HG03469 (cell line): ENCODE data around the gene PEX26.
"Not testable (repeated sequence)": the region's sequence is repeated elsewhere in the genome, so short reads cannot be mapped to it uniquely, and the experiment has no call there.

ENCODE experiments used
- ATAC-seq: cut with Tn5 transposase; IDR thresholded peaks from one replicate; pipeline ENCODE4 v1.9.1; 2021; ENCODE audit warnings: mild to moderate bottlenecking, moderate library complexity, moderate number of reproducible peaks; ENCODE audit not compliant: unreplicated experiment

PEX26 gene

DNA sequence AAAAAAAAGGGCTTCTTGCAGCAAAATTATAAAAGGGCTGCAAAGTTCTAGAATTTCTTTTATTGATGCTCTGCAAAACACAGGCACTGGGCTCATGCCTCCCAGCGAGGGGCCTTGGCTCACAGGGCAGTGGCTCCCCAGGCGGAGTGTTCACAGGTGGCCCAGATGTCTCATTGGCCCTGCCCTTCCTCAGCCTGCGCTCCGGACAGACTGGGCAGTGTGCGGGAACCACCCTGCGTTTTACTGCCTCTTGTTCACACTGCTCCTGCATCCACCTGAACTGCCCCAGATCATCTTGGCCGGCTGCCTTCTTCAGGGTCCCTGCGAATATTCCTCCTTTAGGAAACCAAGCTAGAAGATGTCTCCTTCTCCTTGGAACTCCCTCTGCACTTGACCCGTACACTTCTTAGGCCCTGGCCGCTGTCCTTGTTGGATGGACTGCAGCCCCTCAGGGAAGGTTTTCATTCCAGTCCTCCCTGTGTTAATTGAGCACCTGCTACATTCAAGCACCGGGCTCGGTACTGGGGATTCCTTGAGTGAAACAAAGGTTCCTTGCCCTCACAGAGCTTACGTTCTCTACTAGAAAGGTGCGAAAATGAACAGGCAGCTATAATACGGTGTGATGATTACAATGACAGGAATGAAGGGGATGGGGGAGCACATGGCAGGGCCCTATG, 37.3 kb downstream of the PEX26 start:
- no peak for ATAC-seq

DNA sequence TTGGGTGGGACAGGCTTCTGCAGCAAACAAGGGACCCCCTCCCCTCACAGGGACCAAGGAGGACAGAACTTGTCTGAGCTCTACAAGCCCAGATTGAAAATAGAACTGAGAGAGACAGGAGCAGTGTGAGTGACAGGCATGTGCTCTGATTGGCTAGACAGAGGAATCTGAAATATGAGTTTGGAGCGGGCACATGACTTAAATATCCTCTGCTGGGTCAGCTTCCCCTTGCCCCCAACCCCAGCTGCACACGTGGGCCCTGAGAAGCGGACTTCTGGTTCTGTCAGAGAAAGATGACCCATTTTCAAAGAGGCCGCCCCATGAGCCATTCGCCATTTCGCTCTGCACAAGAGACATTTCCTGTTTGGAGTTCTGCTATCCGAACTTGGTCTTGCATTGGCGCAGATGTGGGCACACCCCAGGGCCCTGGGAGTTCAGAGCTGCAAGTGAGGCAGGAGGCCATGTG, 38.1 kb downstream of the PEX26 start:
- no peak for ATAC-seq

DNA sequence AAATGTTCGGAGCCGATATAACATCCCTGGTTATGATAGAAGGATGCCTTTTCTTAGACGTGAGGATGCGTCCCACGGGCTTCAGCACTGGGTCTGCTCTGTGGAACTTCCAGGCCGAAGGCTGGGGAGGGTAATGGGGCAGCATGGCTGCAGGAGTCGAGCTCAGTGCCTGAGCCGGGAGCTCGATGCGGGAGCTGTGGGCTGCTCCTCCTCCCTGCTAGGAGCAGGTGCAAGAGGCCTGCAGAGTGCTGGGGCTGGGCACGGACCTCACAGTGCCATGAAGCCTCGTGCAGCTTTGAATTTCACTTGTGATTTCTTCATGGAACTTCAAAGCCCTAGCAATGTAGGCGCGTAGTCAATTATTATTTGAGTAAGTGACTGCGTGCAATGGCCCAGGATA, 38.8 kb downstream of the PEX26 start:
- ATAC-seq, result no peak

DNA sequence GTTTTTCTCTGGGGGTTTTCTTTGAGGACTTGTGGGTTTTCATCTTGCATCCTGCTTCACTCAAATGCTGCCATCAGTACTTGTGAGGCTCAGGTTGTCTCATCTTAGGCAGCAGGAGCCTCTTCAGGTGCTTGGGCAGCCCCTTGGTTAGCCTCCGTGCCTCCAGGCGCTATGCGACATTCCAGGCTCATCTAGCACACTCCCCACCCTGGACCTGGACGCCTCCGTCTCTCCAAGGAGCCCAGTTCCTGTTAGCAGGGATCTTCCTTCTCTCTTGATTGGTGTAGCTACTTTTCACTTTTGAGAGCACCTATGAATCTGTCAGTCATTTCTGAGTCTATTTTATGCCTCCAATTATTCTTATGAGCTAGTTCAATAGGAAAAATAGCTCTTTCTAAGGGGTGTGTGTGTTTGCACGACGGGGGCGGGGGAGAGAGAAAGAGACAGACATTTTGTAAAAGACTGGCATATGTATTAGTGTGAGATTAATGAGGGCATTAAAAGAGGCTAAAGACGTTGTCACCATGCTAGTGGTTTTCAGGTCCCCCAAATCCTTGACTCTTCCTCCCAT, 40.6 kb downstream of the PEX26 start:
- no peak for ATAC-seq

DNA sequence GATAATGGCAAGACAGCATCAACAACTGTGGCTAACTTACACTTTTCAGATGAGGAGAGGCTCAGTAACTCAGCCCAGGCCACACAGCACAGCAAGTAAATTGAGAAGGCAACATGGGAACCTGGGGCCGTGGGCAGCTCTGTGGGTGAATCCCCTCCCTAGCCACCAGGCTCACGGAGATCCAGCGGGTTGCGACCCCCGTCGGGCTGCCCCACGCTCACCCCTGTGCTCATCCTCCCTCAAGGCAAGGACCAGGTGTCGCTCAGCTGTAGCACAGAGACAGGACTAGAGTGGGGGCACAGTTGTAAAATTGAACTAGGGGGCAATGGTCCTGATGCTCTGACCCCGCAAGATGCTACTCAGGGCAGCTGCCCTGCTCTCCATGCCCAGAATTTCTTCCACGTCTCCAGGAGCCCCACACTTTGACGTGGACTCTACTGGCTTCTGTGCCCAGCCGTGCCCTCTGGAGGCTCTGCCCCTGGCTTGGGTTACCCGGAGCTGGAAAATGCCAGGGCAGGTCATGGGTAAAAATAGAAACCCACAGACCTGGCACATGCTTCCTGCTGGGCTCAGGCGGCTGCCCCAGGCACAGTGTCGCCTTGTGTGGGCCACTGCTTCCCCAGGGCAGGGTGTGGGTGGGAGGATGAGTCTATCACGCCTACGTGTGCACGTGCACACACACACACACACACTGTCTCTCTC, 41.8 kb downstream of the PEX26 start:
- no peak for ATAC-seq

DNA sequence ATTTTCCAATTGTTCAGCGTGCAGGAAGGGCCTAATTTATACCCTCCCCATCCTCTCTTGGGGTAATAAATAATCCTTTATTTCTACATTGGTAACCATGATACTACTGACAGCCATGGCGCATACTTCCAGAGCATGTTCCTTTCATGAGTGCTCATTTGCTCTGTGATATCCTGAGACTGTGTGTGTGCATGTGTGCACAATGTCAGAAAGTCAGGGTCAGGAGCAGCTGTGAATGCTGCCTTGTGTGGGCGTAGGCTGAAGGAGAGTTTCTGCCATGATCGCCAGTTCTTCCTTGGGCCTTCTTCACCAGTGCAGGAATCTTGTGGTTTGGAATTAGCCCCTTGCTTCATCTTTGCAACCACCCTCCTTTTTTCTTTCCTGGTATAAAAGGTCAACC, 43.1 kb downstream of the PEX26 start:
- no peak for ATAC-seq

DNA sequence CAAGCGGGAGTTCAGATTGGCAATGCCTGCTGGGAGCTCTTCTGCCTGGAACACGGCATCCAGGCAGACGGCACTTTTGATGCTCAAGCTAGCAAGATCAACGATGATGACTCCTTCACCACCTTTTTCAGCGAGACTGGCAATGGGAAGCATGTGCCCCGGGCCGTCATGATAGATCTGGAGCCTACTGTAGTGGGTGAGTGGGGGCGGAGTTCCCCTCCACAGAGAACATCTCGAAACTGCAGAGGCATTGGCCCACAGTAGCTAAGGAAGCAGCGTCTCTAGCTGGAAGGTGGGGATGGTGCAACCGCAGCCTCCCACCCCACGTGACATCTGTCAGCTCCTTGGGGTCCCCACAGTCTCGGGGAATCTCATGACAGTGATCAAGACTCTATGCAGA, 43.7 kb downstream of the PEX26 start:
- ATAC-seq, result no peak

DNA sequence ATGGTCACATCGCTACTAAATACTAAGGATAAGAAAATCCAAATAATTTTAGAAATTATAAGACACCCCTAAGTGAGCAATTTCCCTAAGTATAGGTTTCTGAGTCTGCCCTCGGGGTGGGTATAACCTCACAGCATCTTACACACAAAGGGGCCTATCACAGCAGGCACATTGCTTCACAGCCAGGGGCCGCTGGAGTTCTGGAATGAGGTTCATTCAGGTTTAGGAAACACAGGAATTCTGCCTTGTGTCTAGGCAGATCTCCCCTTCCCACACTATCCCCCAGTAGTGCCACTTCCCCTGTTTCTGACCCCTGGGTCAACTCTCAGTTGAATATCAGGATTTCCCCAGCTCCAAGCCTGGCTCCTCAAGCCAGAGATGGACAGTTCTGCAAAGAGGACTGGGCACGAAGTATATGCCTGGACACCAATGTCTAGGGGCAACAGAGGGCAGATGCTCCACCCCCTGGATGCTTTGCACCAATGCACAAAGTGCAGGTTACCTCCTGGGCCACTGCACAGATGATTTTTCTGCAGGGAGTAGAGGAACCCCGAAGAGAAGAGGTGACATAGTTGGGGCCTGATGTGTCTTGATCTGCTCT, 44.3 kb downstream of the PEX26 start:
- no peak for ATAC-seq

DNA sequence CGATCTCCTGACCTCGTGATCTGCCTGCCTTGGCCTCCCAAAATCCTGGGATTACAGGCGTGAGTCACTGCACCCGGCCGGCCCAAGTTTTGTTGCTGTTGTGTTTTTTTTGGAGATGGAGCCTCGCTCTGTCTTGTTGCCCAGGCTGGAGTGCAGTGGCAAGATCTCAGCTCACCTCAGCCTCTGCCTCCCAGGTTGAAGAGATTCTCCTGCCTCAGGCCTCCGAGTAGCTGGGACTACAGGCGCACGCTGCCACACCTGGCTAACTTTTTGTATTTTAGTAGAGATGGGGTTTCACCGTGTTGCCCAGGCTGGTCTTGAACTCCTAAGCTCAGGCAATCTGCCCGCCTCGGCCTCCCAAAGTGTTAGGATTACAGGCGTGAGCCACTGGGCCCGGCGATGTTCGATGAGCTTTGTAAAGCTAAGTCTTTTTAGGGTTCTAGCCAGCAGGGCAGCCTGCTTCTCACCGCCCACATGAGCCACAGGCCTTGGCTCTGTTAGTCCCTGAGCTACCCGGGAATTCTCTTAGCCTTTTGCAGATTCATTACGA, 45.8 kb downstream of the PEX26 start:
- not testable (repeated sequence) for ATAC-seq

DNA sequence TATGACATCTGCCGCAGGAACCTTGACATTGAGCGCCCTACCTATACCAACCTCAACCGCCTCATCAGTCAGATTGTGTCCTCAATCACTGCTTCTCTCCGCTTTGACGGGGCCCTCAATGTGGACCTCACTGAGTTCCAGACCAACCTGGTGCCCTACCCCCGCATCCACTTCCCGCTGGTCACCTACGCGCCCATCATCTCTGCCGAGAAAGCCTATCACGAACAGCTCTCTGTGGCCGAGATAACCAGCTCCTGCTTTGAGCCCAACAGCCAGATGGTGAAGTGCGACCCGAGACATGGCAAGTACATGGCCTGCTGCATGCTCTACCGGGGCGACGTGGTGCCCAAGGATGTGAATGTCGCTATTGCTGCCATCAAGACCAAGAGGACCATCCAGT, 48.8 kb downstream of the PEX26 start:
- no peak for ATAC-seq

DNA sequence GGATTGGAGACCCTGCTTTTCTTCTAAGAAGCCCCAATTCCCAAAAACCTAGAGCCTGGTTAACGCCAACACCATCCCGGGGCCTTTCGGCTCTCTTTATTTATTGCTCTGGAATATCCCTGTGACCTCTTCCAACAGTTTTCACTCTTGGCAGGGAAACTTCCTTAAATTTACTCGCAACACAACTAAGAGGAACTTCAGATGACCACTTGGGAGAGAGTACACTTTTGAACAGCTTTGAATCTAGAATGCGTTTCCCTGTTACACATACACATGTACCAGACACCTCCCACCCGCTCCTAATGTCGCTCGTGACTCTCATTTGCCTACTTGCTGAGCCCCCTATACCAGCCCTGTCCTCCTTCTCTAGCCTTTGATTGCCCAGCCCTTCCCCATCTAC, 52.2 kb downstream of the PEX26 start:
- no peak for ATAC-seq

DNA sequence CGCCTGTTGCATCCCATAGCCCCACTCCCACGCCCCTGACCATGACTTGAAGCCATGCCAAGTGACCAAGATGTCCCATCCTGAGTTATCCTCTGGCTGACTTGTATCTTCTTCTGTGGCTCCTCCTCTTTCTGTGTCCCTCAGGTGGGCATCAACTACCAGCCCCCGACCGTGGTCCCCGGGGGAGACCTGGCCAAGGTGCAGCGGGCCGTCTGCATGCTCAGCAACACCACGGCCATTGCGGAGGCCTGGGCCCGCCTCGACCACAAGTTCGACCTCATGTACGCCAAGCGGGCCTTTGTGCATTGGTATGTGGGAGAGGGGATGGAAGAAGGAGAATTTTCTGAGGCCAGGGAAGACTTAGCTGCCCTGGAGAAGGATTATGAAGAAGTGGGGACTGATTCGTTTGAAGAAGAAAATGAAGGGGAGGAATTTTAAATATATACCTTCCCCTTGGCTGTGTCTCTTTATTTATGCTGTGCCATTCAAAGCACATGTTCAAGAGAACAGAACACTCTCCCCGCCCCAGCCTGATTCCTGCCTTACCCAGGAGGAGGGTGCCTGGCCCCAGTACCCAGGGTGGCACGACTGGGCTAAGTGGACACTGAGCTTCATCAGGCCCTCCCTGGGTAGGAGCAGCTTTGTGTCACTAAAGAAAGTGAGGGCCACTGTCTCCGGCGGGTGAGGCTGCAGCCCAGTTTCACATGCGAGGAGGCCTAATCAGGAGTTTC, 53.1 kb downstream of the PEX26 start:
- no peak for ATAC-seq

DNA sequence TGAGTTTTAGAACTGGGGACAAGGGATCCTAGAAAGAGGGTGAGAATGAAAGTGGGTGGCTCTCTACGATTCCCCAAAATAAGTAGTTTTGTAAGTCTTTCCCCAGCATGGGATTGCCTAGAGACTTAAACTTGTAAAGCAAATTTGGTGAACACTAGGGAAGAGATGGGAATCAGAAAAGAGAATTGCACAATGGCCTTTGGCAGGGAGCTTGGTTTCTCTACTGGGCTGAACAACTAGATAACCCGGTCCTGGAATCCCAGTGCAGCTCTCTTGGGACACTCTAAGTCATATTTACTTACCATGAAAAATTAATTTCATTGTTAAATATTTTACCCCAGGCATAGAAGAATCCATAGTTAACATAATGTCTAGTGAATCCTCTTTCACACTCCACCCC, 55.7 kb downstream of the PEX26 start:
- no peak for ATAC-seq

DNA sequence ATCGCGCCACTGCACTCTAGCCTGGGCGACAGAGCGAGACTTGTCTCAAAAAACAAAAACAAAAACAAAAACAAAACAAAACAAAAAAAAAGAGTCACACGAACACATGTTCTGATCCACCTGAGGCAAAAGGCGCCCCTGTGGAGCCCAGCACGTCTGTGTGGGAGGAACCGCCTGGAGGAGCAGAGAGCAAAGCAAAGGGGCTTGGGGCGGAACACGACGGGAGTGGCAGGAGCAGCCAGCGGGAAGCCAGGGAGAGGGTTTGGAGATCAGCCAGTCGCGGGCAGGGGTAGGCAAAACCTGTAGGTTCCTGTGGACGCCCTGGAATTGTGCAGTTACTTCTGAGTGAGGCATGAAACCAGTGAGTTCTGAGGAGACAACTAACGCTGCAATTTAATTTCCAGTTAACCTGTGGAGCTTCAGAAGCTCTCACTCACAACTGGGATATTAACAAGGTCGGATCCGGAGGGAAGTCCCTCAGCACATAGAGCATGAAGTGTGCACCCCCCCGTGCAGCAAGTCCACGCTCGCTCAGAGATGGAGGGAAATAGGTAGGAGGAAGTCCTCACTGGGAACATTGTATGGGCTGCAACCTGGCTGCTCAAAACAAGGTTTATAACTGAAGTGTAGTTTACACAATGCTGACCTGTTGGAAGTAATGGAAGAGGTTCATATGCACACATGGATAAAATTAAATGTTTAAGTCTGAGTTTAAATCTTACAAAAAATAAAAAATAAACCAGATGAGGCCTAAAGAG, 59.0 kb downstream of the PEX26 start:
- no peak for ATAC-seq

DNA sequence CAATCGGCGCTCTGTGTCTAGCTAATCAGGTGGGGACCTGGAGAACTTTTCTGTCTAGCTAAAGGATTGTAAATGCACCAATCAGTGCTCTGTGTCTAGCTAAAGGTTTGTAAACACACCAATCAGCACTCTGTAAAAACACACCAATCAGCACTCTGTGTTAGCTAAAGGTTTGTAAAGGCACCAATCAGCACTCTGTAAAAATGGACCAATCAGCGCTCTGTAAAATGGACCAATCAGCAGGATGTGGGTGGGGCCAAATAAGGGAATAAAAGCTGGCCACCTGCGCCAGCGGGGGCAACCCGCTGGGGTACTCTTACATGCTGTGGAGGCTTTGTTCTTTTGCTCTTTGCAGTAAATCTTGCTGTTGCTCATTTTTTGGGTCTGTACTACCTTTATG, 63.2 kb downstream of the PEX26 start:
- not testable (repeated sequence) for ATAC-seq

DNA sequence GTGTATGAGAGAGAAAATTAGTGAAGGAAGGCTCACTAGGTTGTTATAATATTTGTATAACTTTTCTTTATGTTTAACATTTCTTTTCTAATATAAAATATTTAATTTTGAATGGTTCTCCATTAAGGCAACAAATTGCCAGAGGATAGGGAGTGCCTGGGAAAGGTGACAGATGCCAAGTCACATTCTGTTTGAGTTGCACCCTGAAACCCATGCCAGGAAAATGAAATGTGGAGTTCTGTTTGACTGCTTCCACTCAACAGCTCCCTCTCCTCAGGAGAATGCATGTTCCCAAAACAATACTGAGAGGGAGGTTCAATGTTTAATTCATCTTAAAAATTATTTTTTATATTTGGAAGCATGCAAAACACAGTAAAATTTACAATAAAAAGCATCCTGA, 66.3 kb downstream of the PEX26 start:
- ATAC-seq, result no peak

DNA sequence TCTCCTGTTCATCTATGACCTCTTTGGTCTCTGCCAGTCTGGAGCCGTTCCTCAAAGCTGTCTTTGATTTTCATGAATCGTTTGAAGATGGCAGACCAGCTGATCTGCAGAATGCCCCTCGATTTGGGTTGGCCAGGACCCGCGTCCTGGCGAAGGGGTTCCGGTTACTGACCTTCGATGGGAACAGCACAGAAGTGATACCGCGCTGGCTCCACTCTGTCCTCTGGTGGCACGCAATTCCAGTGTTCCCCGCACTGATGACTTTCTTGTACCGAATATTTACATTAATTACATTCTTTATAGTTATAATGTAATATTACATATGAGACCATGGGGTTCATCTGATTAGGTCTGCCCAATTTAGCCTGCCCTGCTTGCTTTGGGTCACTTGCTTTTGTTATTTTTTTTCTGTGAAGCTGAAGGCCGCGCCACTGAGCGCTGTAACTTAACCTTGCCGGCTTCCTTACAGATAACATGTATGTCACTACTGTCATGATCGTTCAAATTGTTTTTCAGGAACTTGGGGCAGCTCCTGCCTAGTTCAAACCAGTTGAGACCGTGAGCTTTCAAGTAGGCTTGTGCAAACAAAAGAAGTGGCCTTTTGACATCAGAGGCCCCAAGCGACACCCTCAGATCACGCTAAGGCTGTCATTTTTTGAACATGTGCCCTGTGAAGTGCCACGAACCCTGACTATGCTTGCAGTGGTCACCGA, 68.0 kb downstream of the PEX26 start:
- ATAC-seq, result no peak

DNA sequence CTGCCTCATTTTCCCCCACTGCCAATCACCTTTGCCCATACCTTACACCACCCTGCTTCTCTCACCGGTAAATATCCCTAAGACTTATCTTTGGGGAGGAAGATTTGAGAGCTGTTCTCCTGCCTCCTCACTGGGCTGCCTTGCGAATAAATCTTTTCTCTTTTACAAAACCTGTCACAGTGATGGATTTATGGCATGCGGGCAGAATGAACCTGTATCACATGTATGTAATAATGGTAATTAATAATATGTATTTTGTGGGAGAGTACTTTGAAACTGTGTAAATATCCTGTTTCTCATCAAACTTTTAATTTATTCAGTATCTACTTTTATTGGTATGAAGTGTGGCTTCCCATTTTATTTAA, 68.6 kb downstream of the PEX26 start:
- ATAC-seq, result no peak

DNA sequence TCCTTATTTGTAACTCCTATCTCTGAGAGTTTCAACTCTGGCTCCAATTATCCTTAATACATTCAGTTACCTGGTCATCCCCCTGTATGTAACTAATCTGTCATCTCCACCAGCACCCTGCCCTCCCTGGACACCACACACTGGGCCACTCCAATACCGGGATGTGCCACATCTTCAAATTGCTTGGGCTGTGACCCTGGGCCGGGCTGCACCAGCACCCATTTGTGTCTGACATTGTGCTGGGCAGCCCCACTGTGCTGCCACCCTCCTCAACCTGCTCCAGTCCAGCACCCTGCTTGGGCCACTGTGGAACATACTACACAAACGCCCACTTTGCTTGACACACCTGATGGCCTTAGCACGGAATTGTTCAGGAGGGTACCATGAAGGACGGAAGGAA, 70.0 kb downstream of the PEX26 start:
- ATAC-seq, result no peak
